Erythroblast (primary cell): ENCODE measurements around the gene STAT6.

Experiments used
- GATA1 ChIP-seq: IDR thresholded peaks from 2 replicates; pipeline ENCODE4 v1.6.1; 2011; ENCODE audit warnings: low read depth, mild to moderate bottlenecking, control low read depth, low read length, moderate library complexity
- POLR2A ChIP-seq: IDR thresholded peaks from 2 replicates; pipeline ENCODE4 v1.6.1; 2011; ENCODE audit warnings: mild to moderate bottlenecking, low read length

DNA sequence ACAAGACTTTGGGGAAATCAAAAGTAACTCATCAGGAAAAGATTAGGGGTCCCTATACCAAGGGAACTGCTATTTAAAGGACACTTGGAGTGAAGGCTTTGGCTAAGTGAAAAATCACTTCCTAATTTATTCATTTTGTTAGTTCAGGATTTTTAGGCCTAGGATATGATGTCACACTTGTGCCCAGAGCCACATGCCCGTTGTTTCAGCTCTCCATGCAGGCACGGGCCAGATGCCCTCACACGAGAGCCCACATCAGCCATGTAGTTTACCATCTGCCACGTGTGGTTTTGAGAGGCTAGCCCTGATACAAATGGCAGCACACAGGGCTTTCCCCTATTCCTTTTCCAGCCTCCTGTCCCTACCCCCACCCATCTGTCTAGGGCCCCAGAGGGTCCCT is 48.1 kb upstream of the STAT6 start:
- TF ChIP-seq POLR2A (no peak), GATA1 (no peak)
